Lower leg skin (tissue), 3 donors: ENCODE results near the gene TRPT1.

Source experiments
- POLR2A ChIP-seq, 2 donors: fragments of 450-650 bp; IDR thresholded peaks; one replicate each; pipeline ENCODE4 v1.6.1; 2016 to 2017; ENCODE audit warnings: antibody characterized with exemption in 2 of 2, mild to moderate bottlenecking in 1 of 2, moderate library complexity in 1 of 2
- TF ChIP-seq, protein P1 (sequence below), 3 donors: fragments of 450-650 bp; IDR thresholded peaks; one replicate each; pipeline ENCODE4 v1.5.1; 2016; ENCODE audit warnings: antibody characterized with exemption in 3 of 3, mild to moderate bottlenecking in 3 of 3, moderate library complexity in 2 of 3

DNA sequence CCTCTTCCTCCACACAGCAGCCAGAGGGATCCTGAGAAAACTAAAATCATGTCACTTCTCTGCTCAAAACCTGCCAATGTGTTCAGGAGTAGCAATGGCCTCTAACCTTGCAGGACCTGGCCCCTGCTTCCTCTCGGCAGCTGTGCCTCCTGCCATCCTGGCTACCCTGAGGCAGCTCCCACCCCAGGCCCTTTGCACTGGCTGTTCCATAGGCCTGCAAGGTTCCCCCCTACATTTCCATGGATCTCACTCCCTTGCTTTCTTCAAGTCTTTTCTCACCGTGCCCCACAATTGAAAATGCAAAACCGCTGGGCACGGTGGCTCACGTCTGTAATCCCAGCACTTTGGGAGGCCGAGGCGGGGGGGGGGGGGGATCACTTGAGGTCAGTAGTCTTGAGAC lies 42.1 kb downstream of the TRPT1 start:
- TF ChIP-seq, protein P1, sequence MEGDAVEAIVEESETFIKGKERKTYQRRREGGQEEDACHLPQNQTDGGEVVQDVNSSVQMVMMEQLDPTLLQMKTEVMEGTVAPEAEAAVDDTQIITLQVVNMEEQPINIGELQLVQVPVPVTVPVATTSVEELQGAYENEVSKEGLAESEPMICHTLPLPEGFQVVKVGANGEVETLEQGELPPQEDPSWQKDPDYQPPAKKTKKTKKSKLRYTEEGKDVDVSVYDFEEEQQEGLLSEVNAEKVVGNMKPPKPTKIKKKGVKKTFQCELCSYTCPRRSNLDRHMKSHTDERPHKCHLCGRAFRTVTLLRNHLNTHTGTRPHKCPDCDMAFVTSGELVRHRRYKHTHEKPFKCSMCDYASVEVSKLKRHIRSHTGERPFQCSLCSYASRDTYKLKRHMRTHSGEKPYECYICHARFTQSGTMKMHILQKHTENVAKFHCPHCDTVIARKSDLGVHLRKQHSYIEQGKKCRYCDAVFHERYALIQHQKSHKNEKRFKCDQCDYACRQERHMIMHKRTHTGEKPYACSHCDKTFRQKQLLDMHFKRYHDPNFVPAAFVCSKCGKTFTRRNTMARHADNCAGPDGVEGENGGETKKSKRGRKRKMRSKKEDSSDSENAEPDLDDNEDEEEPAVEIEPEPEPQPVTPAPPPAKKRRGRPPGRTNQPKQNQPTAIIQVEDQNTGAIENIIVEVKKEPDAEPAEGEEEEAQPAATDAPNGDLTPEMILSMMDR (IDR thresholded peaks at IDR 0.05): no peak
- TF ChIP-seq POLR2A (IDR thresholded peaks at IDR 0.05): no peak
